Measurements from ENCODE around the gene DNAJC16. TPM values are rescaled to one million over a fixed set of nuclear protein-coding genes. Genes with fewer than 3 reads are reported as not detected.

Gene DNAJC16
- total and polyA plus RNA-seq, 2 donors (not counting 1 experiment from before 2014, with no cell fraction given), result 18.8 to 18.9 TPM

DNA sequence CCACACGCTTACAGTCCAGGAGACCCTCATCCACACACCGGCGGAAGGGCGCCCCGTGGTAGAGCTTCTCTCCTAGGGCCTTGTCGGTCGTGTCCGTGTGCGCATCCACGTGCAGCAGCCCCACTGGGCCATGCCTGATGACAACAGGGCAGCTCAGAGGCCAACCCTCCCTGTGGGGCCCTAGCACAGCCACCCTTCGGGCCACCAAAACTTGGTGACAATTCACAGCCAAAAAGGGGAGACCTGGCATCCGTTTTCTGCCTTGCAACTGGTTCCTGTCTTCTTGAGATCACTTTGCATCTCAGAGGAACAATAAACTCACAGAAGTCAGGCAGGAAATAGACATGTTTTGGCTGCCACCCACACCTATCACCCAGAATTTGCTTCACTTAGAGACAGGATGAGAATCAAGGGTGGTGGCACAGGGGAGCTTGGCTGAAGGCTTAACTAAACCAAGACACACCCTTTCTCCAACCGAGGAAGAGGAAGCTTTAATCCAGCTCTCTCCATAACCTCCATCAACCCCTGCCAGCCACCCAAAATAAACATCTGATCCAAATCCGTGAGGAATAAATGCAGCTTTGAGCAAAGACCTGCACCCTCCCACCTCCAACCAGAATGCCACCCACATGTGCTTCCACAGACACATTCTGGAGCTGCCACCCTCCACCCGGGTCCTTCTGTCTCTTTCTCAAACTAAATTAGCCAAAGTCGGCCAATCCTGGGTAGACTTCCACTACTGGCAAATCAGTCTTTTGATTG is 52.5 kb downstream of the DNAJC16 start:
- no peak overlapping the region for H3K4me2 ChIP-seq (ENCODE audit: extremely low read depth, insufficient read depth, low read length)
- no peak overlapping the region for H3K9ac ChIP-seq (ENCODE audit: insufficient read depth, low read length)
- TF ChIP-seq, protein P1, sequence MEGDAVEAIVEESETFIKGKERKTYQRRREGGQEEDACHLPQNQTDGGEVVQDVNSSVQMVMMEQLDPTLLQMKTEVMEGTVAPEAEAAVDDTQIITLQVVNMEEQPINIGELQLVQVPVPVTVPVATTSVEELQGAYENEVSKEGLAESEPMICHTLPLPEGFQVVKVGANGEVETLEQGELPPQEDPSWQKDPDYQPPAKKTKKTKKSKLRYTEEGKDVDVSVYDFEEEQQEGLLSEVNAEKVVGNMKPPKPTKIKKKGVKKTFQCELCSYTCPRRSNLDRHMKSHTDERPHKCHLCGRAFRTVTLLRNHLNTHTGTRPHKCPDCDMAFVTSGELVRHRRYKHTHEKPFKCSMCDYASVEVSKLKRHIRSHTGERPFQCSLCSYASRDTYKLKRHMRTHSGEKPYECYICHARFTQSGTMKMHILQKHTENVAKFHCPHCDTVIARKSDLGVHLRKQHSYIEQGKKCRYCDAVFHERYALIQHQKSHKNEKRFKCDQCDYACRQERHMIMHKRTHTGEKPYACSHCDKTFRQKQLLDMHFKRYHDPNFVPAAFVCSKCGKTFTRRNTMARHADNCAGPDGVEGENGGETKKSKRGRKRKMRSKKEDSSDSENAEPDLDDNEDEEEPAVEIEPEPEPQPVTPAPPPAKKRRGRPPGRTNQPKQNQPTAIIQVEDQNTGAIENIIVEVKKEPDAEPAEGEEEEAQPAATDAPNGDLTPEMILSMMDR (conservative IDR thresholded peaks at IDR 0.05 in 1 of 2, IDR thresholded peaks at IDR 0.05 in 1 of 2; ENCODE audit: low read depth in 1 of 2, low read length in 2 of 2), result no peak
- TF ChIP-seq EZH2 (IDR thresholded peaks at IDR 0.05; ENCODE audit: low read length, missing control alignments), result no peak
- no peaks in the 10 kb centered on the region for H4K20me1 ChIP-seq (ENCODE audit: control insufficient read depth, extremely low read depth, insufficient read depth, low read length)
- H3K9me3 ChIP-seq (ENCODE audit: control insufficient read depth, insufficient read depth, low read depth, low read length), result no peaks in the 10 kb centered on the region
- H3K27ac ChIP-seq (ENCODE audit: insufficient read depth, low read length), result no peak overlapping the region
- no peak overlapping the region for H3K4me3 ChIP-seq (replicated peaks in 1 of 4; ENCODE audit: control extremely low read depth in 1 of 4, insufficient read depth in 1 of 4, low read depth in 3 of 4, low read length in 4 of 4)
- H3K27me3 ChIP-seq (ENCODE audit: control insufficient read depth, insufficient read depth, low read length), result no peaks in the 10 kb centered on the region
- DNase-seq (ENCODE audit: low read depth in 2 of 2), result no peak
- H3K79me2 ChIP-seq (ENCODE audit: control insufficient read depth, insufficient read depth, low read length), result no peaks in the 10 kb centered on the region
- H2AFZ ChIP-seq (ENCODE audit: low read length), result no peak overlapping the region
- H3K4me1 ChIP-seq (ENCODE audit: control insufficient read depth, extremely low read depth, insufficient read depth, low read length), result no peaks in the 10 kb centered on the region
- no peaks in the 10 kb centered on the region for H3K36me3 ChIP-seq (ENCODE audit: control insufficient read depth, insufficient read depth, low read length)

- no peaks in the 10 kb centered on the region for H4K20me1 ChIP-seq (ENCODE audit: control insufficient read depth, extremely low read depth, insufficient read depth, low read length)
- H3K4me1 ChIP-seq (ENCODE audit: control insufficient read depth, extremely low read depth, insufficient read depth, low read length), result no peaks in the 10 kb centered on the region
- TF ChIP-seq, protein P1 (conservative IDR thresholded peaks at IDR 0.05 in 1 of 2, IDR thresholded peaks at IDR 0.05 in 1 of 2; ENCODE audit: low read depth in 1 of 2, low read length in 2 of 2), result no peak
- TF ChIP-seq EZH2 (IDR thresholded peaks at IDR 0.05; ENCODE audit: low read length, missing control alignments), result no peak
- no peak for DNase-seq (ENCODE audit: low read depth in 2 of 2)
- H3K9ac ChIP-seq (ENCODE audit: insufficient read depth, low read length), result no peak overlapping the region
- H2AFZ ChIP-seq (ENCODE audit: low read length), result no peak overlapping the region
- H3K27ac ChIP-seq (ENCODE audit: insufficient read depth, low read length), result no peak overlapping the region
- no peaks in the 10 kb centered on the region for H3K27me3 ChIP-seq (ENCODE audit: control insufficient read depth, insufficient read depth, low read length)
- no peaks in the 10 kb centered on the region for H3K36me3 ChIP-seq (ENCODE audit: control insufficient read depth, insufficient read depth, low read length)
- H3K4me2 ChIP-seq (ENCODE audit: extremely low read depth, insufficient read depth, low read length), result no peak overlapping the region
- no peaks in the 10 kb centered on the region for H3K9me3 ChIP-seq (ENCODE audit: control insufficient read depth, insufficient read depth, low read depth, low read length)
- H3K4me3 ChIP-seq (replicated peaks in 1 of 4; ENCODE audit: control extremely low read depth in 1 of 4, insufficient read depth in 1 of 4, low read depth in 3 of 4, low read length in 4 of 4), result no peak overlapping the region
- H3K79me2 ChIP-seq (ENCODE audit: control insufficient read depth, insufficient read depth, low read length), result no peaks in the 10 kb centered on the region
Observed at GRCh38 chr1:15579683-15580047, 53.0 kb downstream of the DNAJC16 start.

DNA sequence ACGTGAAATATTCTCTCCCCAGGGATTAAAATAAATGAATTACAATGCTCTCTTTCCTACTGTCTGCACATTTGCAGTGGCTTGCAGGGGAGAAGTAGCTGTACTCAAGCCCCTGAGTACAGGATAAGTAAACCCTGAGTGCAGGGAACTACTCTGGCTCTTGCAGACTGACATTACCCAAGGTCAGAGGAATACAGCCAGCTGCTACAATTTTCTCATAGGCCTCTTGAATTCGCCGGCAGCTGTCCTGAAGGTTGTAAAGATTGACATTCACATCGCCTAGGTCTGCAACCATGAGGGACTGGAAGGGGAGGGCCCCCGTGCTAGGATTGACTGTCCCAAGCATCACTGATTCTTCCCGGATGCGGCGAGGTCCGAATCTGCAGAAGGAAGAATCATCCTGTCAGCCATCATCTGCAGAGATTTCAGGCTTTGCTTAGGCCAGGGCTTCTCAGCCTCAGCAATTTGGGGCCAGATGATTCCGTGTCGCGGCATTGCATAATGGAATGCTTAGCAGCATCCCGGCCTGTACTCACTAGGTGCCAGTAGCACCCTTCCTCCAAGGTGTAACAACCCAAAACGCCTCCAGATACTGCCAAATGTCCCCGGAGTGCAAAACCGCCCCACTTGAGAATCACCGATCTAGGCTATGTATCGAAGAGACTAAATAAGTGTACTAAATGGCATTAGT is 56.5 kb downstream of the DNAJC16 start:
- TF ChIP-seq, protein P1 (conservative IDR thresholded peaks at IDR 0.05 in 1 of 2, IDR thresholded peaks at IDR 0.05 in 1 of 2; ENCODE audit: low read depth in 1 of 2, low read length in 2 of 2), result no peak
- no peak for TF ChIP-seq EZH2 (IDR thresholded peaks at IDR 0.05; ENCODE audit: low read length, missing control alignments)
- no peaks in the 10 kb centered on the region for H3K9me3 ChIP-seq (ENCODE audit: control insufficient read depth, insufficient read depth, low read depth, low read length)
- no peaks in the 10 kb centered on the region for H3K27me3 ChIP-seq (ENCODE audit: control insufficient read depth, insufficient read depth, low read length)
- no peaks in the 10 kb centered on the region for H3K4me1 ChIP-seq (ENCODE audit: control insufficient read depth, extremely low read depth, insufficient read depth, low read length)
- no peak overlapping the region for H3K4me3 ChIP-seq (replicated peaks in 1 of 4; ENCODE audit: control extremely low read depth in 1 of 4, insufficient read depth in 1 of 4, low read depth in 3 of 4, low read length in 4 of 4)
- H3K79me2 ChIP-seq (ENCODE audit: control insufficient read depth, insufficient read depth, low read length), result no peaks in the 10 kb centered on the region
- no peaks in the 10 kb centered on the region for H4K20me1 ChIP-seq (ENCODE audit: control insufficient read depth, extremely low read depth, insufficient read depth, low read length)
- no peak overlapping the region for H3K9ac ChIP-seq (ENCODE audit: insufficient read depth, low read length)
- no peak overlapping the region for H2AFZ ChIP-seq (ENCODE audit: low read length)
- no peak overlapping the region for H3K4me2 ChIP-seq (ENCODE audit: extremely low read depth, insufficient read depth, low read length)
- no peak overlapping the region for H3K27ac ChIP-seq (ENCODE audit: insufficient read depth, low read length)
- no peaks in the 10 kb centered on the region for H3K36me3 ChIP-seq (ENCODE audit: control insufficient read depth, insufficient read depth, low read length)
- DNase-seq (ENCODE audit: low read depth in 2 of 2), result no peak
